ENCODE measurements around the gene KIF27.
"Not testable (repeated sequence)": the region's sequence is repeated elsewhere in the genome, so short reads cannot be mapped to it uniquely, and the experiment has no call there.

Gene KIF27

DNA sequence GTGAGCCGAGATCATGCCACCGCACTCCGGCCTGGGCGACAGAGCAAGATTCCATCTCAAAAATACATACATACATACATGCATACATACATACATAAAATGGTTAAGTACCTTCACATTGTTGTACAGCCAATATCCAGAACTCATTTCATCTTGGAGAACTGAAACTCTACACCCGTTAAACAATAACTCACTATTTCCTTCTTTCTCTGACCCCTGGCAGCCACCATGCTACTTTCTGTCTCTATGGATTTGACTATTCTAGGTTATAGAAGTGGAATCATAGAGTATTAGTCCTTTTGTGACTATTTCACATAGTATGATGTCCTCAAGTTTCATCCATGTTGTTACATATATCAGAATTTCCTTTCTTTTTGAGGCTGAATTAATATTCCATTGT, 9.6 kb upstream of the KIF27 start:
- DNase-seq = no peak

DNA sequence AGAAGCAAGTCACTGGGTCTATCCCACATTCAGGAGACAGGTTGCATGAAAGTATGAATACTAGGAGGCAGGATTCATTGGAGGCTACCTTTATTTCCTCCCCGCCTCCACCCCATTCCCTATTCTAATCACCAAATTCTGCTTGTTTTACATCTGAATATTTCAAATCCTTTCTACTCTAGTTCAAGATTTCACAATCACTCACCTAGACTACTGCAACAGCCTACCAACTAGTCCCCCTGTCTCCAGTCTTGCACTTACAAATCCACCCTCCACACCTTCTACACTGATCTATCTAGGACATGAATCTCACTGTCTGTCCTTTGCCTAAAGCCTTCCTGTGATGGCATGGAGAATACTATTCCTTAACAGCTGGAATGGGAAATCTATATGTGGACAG, 6.4 kb upstream of the KIF27 start:
- DNase-seq = no peak

DNA sequence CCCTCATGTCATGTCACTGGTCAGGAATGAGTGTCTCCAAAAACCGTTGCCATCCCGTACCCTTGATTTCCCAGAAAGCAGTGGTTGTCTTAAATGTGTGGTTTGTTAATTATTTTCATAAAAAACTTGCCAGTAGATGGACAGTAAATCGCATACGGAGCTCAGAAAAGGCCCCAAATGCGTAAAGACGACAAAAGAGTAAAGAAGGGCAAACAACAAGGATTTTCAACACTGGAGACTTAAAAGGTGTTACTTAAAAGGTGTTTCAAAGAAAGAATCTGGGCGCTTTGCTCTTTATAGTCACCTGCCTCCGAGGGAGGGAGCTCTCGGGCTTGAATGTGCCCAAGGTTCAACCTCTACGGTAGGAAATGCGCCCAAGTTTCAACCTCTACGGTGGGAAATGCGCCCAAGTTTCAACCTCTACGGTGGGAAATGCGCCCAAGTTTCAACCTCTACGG, 734 bp downstream of the KIF27 start:
- DNase-seq = peak; percentile 40 to 76

DNA sequence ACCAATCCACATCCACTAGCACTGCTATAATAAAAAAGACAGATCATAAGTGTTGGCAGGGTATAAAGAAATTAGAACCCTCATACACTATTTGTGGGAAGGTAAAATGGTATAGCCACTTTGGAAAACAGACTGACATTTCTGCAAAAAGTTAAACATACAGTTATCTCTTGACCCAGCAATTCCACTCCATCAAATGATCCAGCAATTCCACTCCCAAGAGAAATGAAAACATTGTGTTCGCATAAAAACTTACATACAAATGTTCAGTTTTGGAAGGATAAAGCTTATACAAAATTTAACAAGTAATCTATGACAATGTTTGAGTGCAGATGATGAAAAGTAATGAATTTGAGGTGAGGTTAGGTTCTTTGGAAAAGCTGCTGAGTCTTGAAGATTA, 2.1 kb downstream of the KIF27 start:
- no peak for DNase-seq

DNA sequence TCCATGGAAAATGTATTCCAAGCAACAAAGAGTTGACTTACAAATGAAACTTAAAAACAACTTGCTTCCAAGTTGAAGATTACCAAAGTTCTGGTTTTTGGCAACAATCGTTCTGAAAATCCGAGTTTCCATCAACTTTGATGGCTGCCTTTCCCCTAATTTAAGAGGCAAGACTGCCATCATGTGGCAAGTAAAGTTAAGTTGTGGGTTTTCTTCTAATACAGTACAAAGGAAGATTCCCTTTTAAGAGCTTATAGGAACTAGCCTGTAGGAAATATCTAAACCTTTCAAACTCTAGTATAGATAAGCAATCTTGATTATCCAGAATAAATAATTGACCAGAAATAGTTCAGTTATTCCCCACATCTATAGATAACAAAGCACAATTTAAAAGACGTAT, 9.0 kb downstream of the KIF27 start:
- DNase-seq = peak in 1 of 2 experiments; percentile 11

DNA sequence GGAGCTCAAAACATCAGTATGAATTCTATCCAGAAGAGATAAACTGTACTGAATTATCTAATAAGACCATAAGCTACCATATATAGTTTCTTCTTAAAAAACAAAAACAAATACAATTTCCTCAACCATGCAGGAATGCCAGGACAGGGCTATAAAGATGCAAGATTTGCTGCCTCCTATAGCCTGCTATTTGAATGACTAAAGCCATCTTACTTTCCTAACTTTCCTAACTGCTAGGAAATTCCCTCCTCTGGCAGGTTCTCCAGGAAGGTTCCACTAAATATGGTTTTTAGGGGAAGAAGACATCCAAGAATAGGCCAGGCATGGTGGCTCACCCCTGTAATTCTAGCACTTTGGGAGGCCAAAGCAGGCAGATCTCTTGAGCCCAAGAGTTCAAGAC, 15.1 kb downstream of the KIF27 start:
- DNase-seq = no peak

DNA sequence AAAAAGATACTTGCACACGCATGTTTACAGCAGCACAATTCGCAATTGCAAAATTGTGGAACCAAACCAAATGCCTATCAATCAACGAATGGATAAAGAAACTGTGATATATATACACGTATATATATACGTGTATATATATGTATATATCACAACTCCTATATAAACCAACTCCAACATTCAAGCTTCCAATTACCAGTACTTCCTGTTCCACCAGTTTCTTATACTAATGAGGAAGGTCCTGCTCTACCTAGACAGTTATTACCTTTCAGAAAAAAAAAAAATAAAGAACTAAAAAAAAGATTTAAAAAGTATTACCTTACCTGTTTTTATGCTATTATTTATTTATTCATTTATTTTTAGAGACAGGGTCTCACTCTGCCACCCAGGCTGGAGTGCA, 20.6 kb downstream of the KIF27 start:
- not testable (repeated sequence) for DNase-seq

DNA sequence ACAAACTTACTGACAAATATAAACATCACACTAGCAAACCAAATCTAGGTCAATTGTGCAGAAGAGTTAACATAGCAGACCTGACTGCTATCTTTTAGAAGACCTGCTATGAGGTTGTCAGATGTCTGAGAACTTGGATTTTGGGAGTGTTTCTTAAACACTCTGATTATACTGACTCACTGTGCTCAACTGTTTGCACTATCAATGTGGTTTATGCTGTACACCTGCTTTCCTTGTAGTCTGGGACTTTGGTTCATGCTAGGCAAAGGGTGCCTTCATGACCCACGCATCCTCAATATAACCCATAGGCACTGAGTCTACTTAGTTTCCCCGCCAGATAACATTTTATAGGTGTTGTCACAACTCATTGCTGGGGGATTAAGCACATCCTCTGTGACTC, 26.9 kb downstream of the KIF27 start:
- not testable (repeated sequence) for DNase-seq

DNA sequence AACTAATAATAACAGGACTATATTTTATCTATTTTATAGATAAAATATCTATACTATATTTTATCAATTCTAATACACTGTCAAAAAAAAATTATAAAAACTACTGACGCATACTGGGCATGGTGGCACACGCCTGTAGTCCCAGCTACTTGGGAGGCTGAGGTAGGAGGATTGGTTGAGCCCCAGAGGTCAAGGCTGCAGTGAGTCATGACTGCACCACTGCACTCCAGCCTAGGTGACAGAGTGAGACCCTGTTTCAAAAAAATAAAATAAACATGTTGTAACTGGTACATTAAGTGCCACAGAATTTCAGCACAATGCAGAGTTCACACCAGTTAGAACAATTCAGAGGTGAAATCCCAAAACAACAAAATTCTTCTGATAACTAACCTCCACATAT, 34.7 kb downstream of the KIF27 start:
- not testable (repeated sequence) for DNase-seq

DNA sequence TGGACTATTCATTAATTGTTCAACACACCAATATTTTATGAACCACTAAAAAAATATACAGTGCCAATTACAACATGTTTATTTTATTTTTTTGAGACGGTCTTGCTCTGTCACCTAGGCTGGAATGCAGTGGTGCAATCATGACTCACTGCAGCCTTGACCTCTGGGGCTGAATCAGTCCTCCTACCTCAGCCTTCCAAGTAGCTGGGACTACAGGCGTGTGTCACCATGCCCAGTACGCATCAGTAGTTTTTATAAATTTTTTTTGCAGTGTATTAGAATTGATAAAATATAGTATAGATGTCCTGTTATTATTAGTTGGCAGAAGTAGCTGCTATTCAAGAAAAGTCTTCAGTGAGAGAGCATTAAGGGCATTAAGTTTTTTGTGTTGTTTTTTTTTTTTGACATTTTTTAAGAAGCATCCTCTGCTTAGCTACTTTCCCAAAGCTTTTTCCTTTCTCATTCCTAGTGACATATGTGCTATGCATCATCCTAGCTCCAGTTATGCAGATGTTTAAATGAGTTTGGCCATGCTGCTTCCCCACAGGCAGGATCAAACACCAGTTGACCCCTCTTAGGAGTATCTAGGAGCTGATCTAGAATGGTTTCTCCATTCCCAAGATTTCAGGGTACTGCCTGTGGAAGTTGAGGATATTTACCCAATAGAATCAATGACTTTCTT, 35.5 kb downstream of the KIF27 start:
- not testable (repeated sequence) for DNase-seq

DNA sequence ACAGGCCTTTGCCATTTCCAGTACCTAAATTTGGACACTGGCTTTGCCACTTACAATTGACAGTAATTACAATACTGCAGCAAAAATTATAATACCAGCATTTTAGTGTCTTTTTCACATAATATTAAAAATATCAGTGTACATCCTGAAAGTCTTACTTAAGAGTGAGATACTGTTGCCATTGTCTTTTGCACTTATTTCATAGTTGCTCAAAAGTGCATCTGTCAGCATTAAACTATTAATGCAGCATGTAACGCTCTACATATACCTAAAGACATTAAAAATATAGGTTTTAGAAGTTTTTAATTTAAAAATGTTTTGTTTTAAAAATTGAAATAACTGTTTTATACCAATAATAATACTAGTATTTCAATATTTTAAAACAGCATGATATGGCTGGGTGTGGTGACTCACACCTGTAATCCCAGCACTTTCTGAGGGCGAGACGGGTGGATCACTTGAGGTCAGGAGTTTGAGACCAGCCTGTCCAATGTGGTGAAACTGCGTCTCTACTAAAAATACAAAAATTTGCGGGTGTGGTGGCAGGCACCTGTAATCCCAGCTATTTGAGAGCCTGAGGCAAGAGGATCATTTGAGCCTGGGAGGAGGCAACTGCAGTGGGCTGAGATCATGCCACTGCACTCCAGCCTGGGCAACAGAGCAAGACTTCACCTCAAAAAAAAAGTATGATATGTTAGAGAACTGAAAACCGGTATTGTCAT, 39.4 kb downstream of the KIF27 start:
- not testable (repeated sequence) for DNase-seq

DNA sequence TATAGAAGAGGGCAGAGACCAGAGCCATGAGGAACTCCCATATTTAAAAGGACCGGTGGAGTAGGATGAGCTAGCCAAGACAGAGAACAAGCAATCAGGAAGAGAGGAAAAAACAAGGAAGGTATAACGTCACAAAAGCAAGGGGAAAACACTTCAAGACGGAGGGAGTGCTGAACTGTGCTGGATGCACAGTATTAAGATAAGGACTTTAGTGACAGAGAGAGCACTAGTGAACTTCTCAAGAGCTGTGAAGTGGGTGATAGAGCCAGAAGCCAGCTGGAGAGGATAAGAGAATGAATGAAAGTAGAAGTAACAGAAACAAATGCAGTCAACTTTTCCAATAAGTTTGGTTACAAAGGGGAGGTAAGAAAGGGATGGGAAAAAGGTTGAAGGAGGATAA, 45.7 kb downstream of the KIF27 start:
- DNase-seq = not testable (repeated sequence)

DNA sequence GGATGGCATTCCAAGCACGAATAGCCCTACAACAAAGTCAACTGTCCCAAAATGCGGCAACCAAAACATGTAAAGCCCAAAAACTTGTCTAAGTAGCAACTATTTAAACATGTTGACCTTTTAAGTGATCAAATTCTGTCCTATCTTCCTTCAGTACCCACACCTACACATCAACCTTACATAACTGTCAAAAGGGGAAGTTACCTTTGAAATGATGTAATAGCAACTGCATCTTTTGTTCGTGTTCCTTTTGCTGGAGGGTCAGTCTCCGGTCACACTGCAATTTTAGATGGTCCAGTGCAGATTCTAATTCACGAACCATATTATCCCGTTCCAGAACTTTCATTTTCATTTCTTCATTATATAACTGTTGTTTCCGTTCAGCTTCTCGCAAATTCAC, 71.3 kb downstream of the KIF27 start:
- not testable (repeated sequence) for DNase-seq

DNA sequence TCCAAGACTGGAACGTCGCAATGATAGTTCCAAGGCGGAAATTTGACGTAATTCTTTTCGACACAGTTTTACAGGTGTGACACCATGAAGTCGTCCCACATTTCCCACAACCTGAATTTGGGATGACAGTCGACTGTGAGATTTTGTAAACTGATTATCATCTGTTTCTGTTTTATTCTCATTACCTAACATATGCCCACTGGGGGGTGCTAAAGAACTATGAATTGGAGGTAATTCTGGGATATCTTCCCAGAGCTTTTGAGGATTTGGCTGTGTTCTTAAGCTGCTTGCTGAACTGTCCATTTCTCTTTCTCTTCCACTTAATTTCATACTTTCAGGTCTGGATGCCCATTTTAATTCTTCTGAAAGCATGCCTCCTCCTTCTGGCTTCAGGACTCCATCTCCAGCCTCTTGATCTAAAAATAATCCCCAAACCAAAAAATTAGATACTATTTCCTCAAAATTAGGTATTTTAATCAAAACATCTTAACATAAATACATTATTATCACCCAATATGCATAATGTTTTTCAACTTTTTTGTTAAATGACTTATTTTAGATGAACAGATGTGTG, 84.1 kb downstream of the KIF27 start:
- DNase-seq = not testable (repeated sequence)

DNA sequence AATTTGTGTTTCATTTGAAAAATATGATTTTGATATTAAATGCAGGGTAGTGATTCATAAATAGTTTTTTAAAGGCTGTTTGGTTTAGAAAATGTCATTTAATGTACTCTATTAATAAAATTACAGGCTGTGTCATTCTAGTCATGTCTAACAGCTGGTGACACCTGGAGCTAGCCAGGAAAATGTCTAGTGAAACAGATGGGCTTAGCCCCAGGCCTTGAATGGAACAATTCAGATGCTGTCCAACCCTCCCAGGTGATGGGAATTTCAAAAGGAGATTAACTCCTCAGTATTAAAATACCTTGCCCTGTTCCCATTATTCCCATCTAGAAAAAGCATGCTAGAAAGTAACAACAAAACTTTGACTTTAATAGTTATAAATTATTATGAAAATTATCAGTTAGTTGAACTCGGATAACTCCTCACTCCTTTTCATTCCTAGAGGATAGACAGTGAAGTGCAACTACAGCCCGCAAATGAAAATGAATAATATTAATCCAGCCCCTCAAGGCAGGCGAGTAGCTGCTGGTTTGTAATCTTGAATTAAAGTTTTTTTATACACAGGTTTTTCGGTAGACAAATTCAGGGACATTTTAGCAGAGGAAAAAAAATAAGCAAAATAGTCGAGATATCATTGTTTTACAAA, 90.7 kb downstream of the KIF27 start:
- not testable (repeated sequence) for DNase-seq

DNA sequence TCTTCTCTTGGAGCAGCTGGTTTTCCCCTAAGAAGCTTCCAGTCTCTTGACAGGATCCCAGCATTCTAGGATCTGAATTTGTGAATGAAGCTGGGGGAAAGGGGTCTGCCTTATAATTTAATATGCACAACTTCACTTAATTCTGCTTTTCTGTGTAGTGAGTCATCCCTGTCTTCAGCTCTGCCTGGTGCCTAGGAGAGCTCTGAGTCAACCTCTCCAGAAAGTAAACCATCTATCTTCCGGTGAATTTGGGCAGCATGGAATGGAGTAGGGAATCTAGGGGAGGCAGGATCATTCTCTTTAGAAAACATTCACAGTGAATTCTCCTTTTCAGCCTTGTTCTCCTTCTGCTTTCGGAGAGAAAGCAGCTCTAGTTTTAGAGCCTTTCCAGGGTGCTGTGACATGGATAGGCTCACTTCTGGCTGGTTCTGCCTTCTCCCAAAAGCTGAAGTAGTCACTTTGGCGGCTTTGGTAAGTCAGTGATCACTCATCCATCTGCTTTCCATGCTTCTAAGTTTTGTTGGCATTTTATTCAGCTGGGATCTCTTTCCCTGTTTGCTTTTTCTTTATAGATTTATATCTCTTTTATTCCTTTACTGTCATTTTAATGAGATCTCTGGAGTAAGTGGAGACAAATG, 96.1 kb downstream of the KIF27 start:
- DNase-seq = not testable (repeated sequence)

DNA sequence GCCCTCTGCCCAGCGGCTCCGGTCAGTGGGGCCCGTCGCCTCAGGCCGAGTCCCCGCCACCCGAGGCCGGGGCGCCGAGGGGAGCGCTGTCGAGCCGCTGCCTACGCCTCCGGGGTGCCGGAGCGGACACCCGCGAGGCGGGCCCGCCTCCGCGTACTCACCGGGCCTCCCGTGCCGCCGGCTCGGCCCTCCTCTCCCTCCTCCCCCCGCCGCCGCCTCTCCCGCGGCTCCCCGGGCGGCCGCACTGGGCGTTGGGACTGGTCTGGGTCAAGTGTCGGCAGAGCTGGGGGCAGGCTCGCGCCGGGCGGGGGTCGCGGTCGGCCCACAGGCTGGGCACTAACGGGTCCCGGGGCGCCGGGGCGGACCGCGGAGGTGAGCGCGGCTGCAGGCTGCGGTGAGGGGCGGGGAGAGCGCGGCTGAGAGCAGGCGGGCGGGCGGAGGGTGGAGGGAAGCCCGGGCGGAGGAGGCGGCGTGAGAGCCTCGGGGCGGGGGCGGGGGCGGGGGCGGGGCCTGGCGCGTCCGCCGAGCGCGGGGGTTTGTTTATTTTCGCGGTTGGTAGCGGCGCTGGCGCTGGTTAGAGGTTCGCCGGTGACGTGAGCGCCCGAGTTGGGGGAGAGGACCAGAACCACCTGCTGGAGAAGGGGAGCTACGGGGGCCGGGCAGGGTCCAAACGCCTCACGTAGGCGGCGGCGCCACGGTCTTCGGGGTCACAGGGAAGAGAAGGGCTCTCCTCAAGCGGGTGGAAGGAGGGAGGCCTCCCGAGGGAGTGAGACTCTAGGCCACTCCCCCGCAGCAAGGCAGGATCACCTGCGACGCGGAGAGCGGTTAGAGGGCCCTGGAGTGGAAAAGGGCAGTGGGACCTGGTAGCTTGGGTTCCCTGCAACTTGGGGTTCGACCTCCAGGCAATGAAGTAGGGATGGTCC, 103.6 kb downstream of the KIF27 start, which contains the start of gene GKAP1:
Gene GKAP1 (minus strand): TSS at position 414 of the 923 bp plus-strand sequence. CDS start 11,252 bp downstream, outside the sequence.
- DNase-seq = peak; percentile 30 to 86

DNA sequence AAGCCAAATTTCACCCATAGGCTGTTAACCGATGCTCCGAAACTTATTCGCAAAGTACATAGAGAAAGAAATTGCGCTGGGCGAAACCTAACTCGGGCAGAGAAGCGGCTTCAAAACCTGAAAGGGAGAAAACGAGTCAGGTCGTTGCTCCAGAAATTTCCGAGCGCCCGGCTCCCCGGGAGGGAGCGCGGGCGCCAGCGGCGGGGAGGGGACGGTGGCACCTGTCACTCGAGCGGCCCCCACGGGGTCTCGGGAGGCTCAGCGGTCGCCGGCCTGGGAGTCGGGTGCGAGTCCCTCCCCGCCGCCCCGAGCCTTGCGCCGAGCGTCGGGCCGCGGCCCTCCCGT, 104.2 kb downstream of the KIF27 start:
- DNase-seq = peak in 1 of 2 experiments; percentile 33

DNA sequence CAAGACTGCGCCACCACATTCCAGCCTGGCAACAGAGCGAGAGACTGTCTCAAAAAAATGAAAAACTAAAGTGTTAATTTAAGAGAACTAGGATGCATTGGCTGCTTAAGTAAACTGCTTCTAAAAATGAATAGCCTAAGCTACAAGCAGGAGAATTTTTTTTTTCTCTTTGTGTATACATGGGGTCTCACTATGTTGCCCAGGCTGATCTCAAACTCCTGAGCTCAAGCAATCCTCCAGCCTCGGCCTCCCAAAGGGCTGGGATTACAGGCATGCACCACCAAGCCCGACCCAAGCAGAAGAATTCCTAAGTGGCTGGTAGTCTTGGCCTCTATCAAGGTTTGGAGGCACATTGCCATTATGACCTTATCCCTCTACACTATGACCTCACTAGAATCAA, 106.1 kb downstream of the KIF27 start:
- DNase-seq = not testable (repeated sequence)

DNA sequence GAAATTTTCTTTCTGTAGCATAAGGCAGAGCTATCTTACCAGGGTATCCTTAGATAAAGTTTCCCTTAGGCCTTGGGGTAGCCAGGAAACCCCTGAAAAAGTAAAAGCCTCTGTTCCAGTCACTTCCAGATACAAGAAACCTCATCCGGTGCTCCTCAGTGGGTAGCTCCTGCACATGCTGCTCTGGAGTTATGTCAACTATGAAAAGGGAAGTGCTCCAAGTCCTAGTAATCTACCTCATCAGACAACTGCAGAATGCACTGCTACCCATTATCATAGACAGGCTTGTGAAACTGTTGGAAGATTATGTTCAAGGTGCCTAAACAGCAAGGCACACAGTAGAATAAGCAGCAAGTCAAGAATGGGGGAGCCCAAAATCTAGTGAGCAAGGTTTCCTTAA, 112.0 kb downstream of the KIF27 start:
- DNase-seq = not testable (repeated sequence)

DNA sequence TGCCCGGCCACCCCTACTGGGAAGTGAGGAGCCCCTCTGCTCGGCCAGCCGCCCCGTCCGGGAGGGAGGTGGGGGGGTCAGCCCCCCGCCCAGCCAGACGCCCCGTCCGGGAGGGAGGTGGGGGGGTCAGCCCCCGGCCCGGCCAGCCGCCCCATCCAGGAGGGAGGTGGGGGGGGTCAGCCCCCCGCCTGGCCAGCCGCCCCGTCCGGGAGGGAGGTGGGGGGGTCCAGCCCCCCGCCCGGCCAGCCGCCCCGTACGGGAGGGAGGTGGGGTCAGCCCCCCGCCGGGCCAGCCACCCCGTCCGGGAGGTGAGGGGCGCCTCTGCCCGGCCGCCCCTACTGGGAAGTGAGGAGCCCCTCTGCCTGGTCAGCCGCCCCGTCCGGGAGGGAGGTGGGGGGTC, 116.8 kb downstream of the KIF27 start:
- not testable (repeated sequence) for DNase-seq

DNA sequence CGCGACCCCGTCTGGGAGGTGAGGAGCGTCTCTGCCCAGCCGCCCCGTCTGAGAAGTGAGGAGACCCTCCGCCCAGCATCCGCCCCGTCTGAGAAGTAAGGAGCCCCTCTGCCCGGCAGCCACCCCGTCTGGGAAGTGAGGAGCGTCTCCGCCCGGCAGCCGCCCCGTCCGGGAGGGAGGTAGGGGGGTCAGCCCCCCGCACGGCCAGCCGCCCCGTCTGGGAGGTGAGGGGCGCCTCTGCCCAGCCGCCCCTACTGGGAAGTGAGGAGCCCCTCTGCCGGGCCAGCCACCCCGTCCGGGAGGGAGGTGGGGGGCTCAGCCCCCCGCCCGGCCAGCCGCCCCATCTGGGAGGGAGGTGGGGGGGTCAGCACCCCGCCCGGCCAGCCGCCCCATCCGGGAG, 117.3 kb downstream of the KIF27 start:
- not testable (repeated sequence) for DNase-seq

All from NCI-H526 (cell line).